HG02981 (cell line): ENCODE measurements around the gene ARL15.

ENCODE experiments used
- ATAC-seq: cut with Tn5 transposase; IDR thresholded peaks from one replicate; pipeline ENCODE4 v1.9.1; 2021; ENCODE audit warnings: mild to moderate bottlenecking, moderate library complexity; ENCODE audit not compliant: unreplicated experiment

Gene ARL15

DNA sequence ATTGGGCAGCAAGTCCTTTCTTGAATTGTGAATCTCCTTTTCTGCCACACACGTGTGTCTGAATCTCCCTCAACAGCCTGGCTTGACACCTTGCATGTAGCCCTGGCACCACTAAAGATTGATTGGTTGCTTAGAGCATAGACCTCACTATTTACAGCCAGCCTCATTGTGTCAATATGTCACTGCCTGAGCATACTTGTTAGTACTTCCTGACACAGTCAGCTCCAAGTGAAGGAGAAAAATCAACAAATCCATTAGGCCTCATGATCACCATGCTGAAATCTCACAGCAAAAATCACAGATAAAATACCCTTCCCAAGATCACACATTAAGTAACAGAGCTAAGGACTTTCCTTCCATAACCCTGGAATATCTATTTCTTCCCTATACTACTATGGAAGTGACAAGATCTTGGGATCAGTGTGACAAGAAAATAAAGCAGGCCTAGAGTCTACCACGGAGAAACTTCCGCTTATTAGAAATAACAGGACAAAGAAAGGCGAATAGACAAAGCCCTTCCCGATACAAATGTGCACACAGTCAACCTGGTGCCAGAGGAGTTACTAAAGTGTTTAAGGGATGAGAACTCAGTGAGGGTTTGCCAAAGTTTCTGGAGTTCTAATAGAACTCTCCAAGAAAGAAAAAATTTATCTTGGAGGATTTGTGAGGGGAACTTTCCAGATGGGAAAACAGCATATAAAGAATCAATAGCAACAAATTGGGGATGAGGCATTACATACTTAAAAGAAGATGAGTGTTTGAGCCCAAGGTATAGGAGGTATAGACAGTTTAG is 5.6 kb upstream of the ARL15 start:
- no peak for ATAC-seq

DNA sequence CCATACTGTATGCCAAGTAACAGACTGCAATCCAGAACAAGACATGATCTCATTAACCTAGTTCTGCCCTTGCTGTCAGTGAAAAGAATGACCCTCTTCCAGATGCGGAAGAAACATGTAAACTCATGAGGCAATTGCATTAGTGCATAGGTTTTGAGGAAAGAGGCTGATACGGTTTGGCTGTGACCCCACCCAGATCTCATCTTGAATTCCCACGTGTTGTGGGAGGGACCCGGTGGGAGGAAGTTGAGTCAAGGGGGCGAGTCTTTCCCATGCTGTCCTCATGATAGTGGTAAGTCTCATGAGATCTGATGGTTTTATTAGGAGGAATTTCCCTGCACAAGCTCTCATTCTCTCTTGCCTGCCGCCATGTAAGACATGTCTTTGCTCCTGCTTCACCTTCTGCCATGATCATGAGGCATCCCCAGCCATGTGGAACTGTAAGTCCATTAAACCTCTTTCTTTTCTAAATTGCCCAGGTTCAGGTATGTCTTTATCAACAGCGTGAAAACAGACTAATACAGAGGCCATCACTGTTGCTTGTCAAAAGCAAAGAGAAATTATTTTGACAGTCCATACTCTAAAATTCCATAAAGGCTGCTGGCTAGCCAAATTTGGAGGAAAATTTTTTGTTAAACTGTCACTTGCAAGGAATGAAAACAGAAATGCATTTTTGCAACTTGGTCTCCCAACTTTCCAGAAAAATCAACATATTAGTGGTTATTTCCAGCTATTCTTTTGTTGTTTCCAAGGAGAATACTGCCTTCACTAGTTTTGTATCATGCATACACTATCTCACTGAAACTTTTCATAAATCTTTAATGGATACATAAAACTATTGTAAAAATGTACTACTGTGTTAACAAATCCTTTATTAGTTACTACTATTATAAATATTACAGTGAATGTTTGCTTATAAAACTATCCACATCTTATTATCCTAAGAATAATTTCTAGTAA is 3.2 kb upstream of the ARL15 start:
- no peak for ATAC-seq

DNA sequence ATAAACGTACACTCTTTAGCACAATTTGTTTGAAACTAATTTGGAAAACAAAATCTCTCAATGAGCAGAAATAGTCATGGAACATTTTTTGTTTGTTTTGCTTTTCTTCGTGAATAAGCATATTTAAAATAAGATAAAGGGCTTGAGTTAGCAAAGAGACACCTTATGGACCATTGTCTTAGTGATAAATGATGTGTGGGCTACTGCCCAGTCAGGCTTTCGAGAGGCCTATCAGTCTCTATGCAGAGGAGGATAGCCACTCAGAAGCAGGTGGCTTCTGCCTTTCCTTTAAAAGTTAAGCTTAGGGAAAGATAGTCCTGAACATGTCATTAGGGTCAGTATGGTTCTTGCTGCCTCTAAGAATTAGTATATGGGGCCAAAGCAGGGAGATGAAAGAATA is 2.1 kb upstream of the ARL15 start:
- no peak for ATAC-seq

DNA sequence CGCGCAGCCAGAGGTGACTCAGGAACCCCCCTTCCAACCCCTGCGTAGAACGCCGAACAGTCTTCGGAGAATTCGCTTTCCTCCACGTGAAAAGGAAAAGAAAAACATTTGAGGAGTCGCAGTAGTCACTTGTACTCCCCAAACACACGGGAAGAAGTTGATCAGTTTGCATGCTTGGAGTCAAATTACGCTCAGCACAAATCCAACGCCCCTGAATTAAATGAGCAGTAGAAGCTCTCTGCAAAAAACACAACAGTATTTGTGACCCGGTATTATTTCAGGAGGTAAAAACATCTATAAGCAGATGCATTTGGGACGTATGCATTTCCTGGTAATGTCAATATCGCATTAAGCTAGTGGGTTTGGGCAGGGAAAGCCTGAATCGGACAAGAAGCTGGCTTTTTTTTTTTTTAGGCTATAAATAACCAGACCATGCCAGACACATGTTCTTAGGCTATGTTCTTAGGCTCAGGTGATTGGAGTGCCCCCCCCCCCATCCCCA is 854 bp upstream of the ARL15 start:
- no peak for ATAC-seq

DNA sequence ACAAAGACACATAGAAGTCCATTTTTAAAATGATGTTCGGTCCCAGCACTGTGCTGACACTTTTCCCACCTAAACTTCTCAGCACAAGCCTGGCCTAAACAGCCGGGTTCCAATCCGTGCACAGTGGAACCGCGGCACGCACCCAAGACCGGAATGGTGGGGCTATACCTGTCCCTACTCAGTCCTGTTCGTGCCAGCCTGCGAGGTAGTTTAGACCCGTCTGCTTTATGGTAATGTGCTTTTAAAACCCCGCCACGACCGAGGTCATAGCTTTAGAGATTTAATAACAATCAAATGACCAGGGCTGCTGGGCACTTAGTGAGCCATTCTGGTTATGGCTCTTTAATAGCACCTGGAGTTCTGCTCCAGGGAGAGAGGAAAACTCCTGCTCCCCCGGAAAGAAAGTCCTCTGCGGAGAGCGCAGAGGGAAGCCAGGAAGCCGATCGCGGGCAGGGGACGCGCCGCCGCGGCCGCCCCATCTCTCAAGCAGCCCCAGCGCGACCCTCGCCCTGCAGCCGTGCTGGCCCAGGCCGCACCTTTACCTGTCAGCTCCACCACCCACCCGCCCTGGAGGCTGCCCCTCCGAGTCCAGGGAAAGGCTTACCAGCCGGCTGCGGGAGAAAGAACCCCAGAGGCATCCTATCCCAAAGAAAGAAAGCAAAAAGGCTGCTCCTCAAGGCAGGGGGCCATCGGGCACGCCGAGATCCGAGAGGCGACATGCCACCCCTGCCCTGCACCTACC is 511 bp downstream of the ARL15 start:
- peak; percentile 17 for ATAC-seq

DNA sequence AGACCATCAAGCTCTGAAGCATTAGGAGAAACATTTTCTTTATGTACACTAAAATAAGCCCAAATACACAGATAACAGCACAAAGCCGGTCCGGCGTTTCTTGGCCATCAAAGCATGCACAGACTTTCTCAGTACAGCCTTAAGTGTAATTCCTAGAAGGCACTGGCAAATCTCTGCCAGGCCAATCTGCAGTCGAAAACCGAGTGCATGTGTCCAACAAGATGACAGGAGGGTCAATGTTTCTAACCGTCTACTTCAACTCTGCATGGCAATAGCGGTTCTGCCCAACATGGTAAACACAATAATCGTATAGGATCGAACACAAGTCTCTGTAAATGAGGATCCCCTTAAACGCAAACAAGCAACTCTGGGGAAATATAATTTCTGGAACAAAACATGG is 1.1 kb downstream of the ARL15 start:
- no peak for ATAC-seq

DNA sequence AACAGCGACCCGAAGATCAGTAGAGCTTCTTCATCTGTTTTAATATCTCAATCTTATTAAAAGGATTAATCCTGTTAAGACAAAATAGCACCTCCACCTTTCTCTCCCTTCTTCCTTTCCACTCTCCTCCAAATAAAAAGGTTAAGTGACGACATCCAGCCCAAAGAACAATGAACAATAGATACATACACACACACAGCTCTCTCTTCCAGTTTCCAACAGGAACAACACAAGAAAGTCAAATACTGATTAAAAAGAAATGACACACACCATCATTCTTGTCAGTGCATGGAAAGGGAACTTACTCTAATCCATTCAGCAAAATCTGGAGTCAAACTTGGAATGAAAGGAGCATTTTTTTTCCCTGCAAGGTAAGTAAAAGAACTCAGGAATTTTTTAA is 2.8 kb downstream of the ARL15 start:
- ATAC-seq = no peak

DNA sequence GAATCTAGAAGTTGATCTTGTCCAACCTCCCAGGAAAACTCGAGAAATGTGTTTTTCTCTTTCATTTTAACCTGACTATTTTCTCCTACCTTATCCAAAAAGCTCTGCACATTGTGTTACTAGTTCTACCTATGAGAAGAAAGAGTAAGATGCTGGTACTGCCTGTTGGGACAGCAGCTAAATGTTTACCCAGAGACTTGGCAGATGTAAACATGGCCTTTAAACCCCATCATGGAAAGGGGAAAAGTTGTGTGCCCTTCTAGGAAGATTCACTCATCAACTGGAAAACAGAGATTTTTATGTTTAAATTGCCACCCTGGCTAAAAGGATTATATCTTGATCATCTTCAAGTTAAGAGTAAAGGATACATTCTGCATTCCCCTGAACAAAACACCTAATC is 3.5 kb downstream of the ARL15 start:
- no peak for ATAC-seq

DNA sequence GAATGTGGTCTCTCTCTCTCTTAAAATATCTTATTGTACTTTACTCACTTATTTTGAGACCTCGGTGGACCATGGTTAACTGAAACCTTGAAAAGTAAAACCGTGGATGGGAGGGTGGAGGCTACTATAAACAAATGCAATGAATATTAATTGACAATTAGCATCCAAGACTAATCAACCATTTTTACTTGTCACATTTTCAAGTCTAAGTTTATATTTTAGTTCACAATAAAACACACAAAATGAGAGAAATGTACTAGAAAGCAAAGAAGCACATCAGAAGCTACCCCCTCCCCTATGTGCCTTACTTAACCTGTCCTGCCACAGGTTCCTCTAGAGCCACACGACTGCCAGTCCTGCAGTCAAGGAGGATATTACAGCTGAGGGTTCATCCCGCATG is 4.6 kb downstream of the ARL15 start:
- no peak for ATAC-seq

DNA sequence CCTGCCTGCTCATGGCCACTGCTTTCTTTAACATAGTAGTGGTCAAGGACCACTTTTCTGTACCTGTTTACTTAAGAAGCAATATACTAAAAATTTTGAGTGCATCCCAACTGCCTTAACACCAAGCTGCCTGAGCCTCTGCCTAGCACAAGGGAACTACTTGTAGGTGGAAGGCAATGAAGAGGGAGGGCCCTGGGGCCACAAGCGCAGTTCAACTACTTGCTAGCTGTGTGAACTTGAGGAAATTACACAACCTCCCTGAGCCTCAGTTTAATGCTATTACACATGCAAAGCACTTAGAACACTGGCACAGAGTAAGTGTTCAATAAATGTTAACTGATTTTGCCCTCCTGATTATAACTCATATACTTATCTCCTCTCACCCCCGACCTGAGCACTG is 6.3 kb downstream of the ARL15 start:
- no peak for ATAC-seq

DNA sequence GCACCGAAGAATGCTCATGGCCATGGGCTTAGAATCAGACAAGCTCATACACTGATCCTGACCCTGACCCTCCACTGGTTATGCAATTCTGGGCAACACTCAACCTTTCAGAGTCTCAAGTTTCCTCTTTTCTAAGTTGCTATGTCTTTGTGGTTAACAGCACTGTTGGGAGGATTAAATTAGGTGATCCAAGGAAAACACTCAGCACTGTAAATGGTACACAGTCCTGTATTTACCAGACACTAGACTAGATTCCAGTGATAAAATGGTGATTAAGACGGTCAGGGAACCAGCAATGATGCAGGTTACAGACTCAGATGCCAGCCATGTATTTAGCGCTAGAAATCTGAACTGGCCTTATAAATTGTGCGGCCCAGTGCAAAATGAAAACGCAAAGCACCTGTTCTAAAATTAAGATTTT is 8.1 kb downstream of the ARL15 start:
- ATAC-seq = no peak

DNA sequence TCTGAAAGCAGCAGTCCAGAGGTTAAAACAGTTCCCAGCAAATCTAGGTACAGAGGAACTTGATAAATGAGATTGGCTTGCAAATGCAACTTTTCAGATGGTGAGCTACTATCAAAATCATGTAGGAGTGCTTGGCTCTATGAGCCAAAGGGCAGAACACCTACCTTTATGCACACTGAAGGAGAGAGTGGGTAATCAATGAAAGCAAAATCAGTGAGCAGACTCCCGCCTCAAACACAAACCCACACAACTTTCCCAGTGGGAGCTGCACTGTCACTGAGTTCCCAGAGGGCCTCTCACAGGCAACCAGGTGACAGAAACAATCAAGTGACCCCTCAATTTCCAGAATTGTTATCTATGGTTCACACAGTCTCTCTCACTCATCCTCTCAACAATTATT is 8.5 kb downstream of the ARL15 start:
- ATAC-seq = no peak

DNA sequence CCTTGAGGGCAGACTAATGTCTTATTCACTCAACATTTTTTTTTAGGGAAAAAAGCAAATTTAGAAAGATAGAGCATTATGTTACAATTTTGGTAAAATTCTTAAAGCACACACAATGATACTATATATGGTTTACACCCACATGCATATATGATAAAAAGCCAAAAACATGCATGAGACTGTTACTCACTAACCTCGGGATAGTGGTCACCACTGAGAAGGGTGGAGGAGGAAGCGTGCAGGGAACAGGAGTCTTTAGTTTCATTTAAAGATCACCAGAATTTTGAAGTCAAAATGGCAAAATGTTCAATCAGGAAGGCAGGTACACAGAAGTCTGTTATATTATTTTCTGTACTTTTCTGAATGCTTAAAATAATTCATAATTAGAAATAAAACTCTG is 9.2 kb downstream of the ARL15 start:
- no peak for ATAC-seq

DNA sequence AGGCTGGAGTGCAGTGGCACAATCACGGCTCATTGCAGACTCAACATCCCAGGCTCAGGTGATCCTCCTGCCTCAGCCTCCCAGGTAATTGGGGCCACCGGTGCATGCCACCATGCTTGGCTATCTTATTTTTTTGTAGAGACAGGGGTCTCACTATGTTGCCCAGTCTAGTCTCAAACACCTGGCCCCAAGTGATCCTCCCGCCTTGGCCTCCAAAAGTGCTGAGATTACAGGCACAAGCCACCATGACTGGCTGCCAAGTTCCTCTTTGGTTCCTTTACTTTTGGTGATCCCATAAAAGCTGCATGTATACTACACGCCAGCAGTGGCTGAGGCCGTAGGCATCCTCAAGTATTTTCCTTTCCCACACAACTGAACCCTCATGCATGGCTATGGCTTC is 11.4 kb downstream of the ARL15 start:
- ATAC-seq = no peak

DNA sequence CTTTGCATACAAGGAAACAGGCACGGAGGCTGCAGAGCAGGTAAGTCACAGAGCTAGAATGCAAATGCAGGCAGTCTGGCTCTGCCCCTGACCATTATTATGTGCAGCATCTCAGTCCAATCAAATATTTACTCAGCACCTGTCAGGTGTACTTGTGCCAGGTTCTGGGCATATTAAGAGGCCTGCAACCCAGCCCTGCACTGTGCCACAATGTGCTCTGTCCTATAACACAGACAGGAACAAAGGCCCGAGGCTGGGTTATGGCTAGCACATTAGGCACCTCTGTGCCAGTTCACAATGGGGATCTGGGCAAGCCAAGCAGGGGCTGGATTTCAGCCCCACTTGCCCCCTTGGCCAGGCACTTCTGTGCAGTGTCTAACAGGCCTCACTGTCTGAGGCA is 14.0 kb downstream of the ARL15 start:
- ATAC-seq = no peak

DNA sequence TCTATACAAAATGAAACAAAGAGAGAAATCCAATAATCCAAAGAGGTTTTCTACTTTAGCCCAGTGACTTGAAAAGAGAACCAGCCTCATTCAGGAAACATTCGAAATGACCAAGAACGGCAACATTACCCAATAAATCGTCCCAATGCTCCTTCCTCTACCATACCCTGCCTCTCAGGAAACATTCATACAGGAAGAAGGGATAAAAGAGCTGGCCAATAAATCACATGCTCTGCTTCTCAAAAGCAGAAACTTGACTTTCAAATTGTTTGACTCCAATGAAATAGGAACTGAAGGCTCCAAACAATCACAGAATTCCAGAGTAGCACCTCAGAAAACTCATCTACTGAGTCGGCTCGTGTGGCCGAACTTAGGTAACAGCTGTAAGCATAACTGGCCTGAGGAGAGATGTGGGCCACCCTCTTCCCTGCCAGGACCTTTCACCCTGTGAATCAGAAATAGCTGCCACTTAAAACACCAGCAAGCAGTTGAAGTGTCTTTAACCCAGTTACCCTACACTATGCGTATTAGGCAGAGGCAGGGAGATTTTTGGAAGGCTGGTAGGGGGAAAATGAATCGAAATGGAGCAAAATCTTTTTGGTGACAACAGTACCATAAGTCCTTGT is 14.6 kb downstream of the ARL15 start:
- no peak for ATAC-seq

DNA sequence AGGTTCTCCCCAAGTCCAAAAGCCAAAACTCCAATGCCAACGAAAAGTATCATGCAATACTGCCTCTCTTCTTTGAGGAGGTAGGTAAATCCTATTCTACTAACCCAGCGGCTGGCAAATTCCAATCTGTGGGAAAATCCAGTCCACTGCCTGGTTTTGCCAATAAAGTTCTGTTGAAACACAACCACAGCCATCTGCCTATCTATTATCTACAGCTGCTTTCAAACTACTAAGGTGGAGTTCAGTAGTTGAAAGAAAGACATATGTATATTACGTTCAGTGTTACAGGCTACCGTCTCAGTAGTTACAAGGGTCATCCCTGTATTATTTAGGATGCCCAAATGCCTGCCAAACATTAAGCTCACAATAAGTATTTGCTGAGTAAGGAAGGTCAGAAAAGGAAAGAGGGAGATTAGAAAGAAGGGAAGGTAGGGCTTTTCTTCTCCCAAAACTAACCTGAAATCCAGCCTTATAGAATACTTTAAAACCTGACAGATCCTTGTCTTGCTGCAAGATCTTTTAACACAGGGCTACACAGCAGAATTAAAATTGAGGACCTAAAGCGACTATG is 16.2 kb downstream of the ARL15 start:
- ATAC-seq = no peak

DNA sequence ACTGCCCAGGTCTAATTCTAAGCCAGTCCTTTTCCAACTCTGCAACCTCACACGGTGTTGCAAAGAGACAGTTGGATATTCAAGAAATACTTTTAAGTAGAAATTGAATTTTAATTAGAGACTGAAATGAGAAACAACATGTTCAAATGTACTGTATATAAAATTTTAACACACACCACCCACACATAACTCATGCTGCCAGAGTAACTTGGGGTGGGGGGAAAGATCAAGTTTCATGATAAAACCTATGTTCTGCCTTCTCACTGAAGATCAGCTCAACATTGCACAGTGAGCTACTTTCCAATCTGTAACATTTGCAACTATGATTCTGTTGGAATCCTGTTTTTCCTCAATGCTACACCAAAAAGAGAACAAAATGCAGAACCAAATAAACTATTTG is 17.5 kb downstream of the ARL15 start:
- ATAC-seq = no peak

DNA sequence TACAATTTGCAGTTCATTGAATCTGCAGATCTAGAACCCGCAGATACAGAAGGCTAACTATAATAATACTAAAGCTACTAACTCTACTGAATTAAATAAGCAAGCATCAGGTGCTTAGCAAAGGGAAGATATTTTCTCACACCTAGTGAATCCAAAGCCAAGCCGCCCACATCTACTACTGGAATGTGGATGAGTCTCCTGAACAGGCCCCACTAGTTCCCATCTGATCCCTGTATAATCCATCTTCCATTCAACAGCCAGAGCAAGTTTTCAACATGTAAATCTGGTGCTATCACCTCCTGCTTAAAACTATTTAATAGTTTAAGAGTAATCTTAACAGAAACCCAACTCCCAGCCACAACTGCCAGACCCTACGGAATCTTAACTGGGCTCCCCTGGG is 18.9 kb downstream of the ARL15 start:
- ATAC-seq = no peak

DNA sequence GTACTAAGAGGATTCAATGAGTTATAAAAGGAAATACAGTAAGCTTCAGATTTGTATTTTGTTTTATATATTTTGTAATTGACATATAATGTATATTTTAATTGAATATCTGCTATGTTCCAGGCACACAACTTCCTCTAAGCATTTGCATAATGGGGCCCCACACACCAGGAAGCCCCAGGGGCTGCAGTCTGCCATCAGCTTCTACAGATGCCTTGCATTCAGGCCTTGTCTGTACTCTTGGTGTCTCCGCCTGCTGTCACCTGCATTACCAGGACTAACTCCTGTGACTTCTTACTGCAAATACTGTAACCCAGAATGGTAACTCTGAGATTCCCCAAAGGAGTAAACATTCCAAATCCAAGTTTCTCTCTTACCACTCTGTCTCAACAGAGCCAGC is 20.6 kb downstream of the ARL15 start:
- ATAC-seq = no peak
